ENCODE data around the gene ESRRA. TPM values are rescaled to one million over a fixed set of nuclear protein-coding genes. Genes with fewer than 3 reads are reported as not detected.

The ESRRA gene
- total RNA-seq, 1 experiment from 2014 or later, result 42.2 TPM

- DNase-seq (ENCODE audit: extremely low read depth, low read depth), result no peak
Measured at GRCh38 chr11:64324692-64325469, 19.6 kb downstream of the ESRRA start.

DNA sequence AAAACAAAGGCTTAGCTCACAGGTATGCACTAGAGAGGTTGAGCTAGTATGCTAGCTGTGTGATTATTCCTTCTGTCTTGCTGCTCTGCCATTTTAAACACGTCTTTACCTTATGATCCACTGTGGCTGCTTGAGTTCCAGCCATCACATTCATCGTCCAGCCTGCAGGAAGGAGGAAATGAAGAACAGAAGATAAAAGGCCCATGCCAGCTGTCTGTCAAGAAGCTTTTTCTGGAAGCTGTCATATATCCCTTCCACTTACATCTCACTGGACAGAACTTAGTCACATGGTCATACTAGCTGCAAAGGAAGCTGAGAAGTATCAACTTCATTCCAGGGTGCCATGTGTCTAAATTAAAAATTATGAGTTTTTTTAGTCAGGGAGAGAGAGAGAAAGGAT lies 22.1 kb downstream of the ESRRA start:
- DNase-seq (ENCODE audit: extremely low read depth, low read depth), result no peak

- DNase-seq (ENCODE audit: extremely low read depth, low read depth), result no peak
Measured at GRCh38 chr11:64327993-64328392, 22.7 kb downstream of the ESRRA start.

DNA sequence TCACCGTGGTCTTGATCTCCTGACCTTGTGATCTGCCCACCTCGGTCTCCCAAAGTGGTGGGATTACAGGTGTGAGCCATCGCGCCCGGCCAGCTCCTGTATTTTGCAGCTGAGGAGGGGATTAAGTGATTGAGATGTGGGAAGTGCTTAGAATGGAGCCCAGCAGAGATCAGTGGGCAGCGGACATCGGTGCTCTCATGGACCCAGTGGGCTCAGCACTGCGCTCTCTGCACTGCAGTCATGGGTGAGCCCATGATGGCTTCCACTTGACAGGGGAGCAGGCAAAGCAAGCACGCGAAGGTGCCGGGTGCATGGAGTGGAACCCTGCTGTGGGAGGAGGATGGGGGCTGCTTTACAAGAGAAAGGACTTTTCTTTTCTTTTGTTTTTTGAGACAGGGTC lies 25.6 kb downstream of the ESRRA start:
- no peak for DNase-seq (ENCODE audit: extremely low read depth, low read depth)

DNA sequence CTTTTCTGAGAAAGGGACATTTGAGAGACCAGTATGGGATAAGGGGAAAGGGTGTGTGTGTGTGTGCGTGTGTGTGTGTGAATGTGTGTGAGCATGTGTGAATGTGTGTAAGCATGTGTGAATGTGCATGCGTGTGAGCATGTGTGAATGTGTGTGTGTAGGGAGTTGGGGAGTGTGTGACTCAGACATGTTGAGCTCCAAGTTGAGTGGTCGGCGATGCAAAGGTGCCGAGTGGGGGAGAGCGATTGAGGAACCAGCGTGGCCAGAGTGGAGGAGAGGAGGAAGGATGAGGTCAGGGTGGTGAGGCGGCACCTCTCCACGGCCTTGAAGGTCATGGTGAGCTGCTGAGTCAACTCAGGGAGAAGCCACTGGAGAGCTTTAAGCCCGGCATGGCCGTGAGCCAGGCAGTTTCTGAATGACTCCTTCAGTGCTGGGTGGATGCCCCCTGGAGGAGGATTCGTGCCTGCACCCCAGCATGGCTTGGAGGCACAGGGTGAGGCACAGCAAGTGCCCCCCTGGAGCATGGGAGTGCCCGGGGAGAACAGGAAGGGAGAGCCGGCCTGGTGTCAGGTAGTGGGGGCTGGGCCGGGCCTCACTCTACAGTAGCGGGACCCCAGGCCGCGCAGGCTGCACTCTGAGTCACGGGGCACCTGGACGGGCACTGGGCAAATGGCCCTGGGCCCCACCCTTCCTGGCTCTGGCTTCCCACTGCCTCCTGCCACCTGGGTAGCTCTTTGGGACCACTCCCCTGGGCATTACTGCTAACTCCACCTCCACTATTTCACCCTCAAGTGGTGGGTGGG lies 26.4 kb downstream of the ESRRA start:
- peak; percentile 83 for DNase-seq (ENCODE audit: extremely low read depth, low read depth)

- DNase-seq (ENCODE audit: extremely low read depth, low read depth), result no peak
Measured at GRCh38 chr11:64333556-64333955, 28.2 kb downstream of the ESRRA start.

GRCh38 chr11:64334764-64335735 lies 29.7 kb downstream of the ESRRA start:
- DNase-seq (ENCODE audit: extremely low read depth, low read depth), result peak; percentile 79

DNA sequence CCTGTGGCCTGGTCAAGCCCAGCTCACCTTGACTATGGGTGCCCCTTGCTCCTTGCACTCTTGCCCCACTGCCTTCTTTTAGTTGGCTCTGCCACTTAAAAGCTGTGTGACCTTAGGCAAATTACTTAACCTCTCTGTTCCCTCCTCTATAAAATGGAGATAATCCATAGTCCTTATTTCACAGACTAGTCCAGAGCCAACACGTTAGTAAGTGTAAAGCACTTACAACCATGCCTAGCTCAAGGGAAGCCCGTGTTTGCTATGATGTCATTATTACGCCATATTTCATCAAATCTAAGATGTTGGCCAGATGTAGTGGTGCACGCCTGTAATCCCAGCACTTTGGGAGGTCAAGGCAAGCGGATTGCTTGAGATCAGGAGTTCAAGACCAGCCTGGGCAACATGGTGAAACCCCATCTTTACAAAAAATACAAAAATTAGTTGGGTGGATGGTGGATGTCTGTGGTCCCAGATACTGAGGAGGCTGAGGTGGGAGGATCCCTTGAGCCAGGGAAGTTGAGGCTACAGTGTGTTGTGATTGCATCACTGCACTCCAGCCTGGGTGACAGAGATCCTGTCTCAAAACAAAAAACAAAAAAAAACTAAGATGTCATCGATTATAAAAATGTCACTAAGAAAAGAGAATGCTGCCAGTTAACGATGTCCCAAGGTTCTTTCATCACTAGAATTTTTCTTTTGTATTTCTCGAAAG lies 32.4 kb downstream of the ESRRA start:
- no peak for DNase-seq (ENCODE audit: extremely low read depth, low read depth)

GRCh38 chr11:64338716-64339115 lies 33.4 kb downstream of the ESRRA start:
- no peak for DNase-seq (ENCODE audit: extremely low read depth, low read depth)

- DNase-seq (ENCODE audit: extremely low read depth, low read depth), result no peak
Measured at GRCh38 chr11:64339286-64339685, 34.0 kb downstream of the ESRRA start.

- no peak for DNase-seq (ENCODE audit: extremely low read depth, low read depth)
Measured at GRCh38 chr11:64339754-64340408, 34.6 kb downstream of the ESRRA start, which contains the start of gene CCDC88B. Gene CCDC88B (plus strand): TSS chr11:64340204. CDS start chr11:64340267, 63 bp downstream.

DNA sequence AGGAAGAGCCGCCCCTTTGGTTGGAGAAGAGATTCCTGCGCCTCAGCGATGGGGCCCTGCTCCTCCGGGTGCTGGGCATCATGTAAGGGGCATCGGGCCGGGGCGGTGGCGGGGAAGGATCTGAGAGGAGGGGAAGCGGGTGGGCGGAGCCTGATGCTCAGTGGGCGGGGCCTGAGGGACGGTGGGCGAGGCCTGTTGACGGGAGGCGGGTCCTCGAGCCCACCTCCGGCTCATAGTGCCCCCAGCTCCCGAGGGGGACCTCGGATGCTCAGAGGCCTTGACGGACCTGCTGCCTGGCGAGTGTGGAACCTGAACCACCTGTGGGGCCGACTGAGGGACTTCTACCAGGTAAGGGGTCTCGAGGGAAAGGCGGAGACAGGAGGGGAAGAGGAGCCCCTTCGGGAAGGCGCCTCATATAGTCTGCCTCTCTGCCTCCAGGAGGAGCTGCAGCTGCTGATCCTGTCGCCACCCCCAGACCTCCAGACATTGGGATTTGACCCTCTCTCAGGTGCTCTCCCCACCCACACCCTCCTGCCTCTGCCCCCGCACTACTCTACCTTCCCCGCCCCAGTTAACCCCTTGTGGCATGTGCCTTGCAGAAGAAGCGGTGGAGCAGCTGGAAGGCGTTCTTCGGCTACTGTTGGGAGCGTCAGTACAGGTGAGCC lies 35.5 kb downstream of the ESRRA start:
- no peak for DNase-seq (ENCODE audit: extremely low read depth, low read depth)

DNA sequence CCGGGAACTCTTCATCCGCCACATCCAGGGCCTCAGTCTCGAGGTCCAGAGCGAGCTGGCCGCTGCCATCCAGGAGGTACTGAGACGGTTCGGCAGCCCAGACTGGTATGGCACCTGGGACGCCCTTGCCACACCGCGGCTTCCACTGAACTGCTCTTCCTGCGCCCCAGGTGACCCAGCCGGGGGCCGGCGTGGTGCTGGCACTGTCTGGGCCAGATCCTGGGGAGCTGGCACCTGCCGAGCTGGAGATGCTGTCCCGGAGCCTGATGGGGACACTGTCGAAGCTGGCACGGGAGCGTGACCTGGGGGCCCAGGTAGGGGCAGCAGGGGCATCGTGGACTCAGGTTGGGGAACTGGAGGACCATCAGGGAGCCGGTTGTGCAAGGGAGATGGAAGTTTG lies 36.1 kb downstream of the ESRRA start:
- DNase-seq (ENCODE audit: extremely low read depth, low read depth), result no peak

GRCh38 chr11:64341851-64342791 lies 36.8 kb downstream of the ESRRA start:
- peak; percentile 84 for DNase-seq (ENCODE audit: extremely low read depth, low read depth)

- no peak for DNase-seq (ENCODE audit: extremely low read depth, low read depth)
Measured at GRCh38 chr11:64342869-64343745, 37.8 kb downstream of the ESRRA start.

DNA sequence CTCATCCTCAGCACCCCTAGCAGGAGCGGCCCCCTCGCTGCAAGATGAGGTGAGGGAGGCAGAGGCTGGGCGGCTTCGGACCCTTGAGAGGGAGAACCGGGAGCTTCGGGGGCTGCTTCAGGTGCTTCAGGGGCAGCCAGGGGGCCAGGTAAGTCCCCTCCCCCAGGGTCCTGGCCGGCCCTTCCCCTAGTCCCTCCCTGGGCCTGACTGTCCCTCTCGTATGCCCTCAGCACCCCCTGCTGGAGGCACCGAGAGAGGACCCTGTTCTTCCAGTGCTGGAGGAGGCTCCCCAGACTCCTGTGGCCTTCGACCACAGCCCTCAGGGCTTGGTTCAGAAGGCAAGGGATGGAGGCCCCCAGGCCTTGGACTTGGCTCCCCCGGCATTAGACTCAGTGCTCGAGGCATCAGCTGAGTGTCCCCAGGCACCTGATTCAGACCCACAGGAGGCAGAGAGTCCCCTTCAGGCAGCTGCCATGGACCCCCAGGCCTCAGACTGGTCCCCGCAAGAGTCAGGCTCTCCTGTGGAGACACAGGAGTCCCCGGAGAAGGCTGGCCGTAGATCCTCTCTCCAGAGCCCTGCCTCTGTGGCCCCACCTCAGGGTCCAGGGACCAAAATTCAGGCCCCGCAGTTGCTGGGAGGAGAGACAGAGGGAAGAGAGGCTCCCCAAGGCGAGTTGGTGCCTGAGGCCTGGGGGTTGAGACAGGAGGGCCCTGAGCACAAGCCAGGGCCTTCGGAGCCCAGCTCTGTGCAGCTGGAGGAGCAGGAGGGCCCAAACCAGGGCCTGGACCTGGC lies 38.6 kb downstream of the ESRRA start:
- no peak for DNase-seq (ENCODE audit: extremely low read depth, low read depth)

All from NCI-H460 (cell line).